GM18858 (cell line): ENCODE data around the gene EPB41L2.
"Not testable (repeated sequence)": the region's sequence is repeated elsewhere in the genome, so short reads cannot be mapped to it uniquely, and the experiment has no call there.

ENCODE experiments used
- ATAC-seq: cut with Tn5 transposase; IDR thresholded peaks from one replicate; pipeline ENCODE4 v1.9.1; 2021; ENCODE audit not compliant: unreplicated experiment

The EPB41L2 gene

DNA sequence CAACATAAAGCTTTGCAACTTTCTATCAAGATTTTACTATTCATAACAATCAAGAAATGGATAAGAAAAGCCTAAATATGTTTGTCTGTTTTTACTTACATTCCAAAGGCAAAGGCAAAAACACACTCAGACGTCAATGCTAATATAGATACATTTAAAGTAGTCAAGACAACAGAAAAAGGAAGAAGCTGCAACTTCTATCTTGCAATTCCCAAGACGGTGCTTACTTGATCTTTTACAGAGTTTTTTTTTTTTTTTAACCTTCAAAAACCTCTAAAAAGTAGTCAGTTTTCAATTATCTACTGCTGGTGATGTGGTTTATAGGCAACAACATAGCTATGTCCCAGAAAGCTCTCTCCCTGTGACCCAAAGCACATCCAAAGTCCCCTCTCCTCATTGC lies 58.1 kb downstream of the EPB41L2 start:
- ATAC-seq, result no peak

DNA sequence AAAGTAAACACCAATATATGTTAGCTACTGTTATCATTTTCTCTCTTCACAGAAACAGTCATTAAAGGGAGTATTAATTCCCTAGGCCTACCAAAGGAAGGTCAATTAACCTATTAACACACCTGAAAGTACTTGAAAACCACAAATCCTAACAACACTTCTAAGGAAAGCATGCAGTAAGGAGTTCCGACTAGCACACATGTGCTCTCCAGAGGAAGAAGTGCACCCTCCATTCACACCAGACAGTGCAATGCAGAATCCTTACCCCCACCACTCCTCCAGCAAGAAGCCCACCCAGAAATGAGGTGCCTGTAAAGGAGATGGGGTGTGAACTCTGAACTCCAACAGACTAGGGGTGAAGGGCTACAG lies 58.7 kb downstream of the EPB41L2 start:
- no peak for ATAC-seq

DNA sequence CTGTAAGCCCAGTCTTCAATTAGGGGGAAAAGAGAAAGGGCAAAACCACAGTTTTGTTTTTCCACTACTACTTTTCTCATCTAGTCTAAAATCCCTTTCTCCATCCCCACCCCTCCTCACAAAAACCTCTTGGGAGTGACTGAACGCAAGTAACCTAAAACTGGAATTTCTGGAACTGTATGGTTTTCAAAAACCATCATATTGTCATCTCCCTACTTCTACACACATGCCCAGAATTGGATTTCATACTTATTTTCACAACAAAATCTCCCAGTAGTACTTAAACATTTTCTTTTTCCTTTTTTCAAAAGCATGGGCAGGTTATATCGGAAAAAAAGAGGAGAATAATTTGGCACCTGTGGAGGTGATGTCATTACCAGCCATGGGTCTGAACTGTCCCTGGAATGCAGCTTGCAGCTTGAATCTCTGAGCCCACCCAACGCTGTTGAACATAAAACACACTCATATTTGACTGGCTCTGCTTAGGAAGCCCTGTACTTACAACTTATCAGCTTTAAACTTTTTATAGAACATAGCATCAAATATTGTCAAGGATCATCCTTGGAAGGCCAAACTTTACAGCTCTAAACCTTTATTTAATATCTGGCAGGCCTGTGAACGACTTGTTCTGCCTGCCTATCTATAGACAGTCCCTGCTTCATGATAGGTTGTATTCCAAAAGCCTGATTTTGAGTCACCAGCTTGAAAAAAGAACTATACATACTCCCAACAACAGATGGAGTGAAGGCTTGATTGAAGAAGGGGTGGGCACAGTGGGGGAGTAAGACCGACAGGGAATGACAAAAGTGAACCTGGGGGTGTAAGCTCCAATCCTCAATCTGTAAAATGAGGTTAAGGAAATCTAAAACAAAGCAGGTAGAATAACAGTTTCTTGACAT lies 59.3 kb downstream of the EPB41L2 start:
- ATAC-seq, result no peak

DNA sequence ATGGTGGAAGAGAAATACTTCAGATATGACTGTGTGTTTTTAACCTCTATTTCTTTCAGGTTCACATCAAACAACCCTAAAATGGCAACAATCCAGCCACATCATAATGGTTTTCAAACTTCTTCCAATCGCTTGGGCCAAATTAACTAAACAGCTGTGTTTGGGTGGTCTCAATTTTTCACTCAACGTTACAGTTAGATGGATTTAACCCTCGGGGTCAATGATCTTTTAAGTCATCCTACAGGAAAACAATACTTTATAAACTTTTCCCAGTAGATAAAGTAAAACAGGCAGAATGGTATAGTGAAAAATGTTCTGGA lies 60.4 kb downstream of the EPB41L2 start:
- no peak for ATAC-seq

DNA sequence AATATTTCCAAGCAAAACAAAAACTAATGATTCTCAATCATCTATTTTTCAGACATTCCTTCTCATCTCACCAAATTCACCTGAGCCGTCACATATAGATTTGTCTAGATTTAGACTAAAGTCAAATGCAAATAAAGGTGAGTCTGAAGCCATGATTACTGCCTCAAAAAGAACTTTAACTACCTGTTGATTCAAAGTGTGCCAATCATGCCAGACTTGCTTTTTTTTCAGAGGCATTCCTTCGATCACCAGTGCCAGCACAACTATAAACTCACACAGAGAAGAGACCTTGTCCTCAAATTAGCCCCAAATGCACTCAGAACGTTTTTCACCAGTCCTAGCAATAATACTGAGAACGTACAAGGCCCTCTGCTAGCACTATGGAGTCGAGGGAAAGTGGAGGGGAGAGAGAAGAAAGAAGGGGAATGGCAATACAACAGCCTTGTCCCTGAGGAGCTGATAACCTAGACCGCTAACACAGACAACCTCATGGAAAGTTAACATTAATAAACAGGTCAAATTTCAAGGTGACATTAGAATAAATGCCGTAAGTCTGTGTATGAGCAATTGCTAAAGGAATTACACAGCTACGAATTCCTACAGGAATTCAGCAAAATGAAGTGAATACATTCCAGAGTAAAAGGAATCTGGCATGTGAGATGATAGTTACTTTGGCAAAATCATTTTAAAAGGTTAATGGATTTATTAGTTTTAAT lies 60.9 kb downstream of the EPB41L2 start:
- no peak for ATAC-seq

DNA sequence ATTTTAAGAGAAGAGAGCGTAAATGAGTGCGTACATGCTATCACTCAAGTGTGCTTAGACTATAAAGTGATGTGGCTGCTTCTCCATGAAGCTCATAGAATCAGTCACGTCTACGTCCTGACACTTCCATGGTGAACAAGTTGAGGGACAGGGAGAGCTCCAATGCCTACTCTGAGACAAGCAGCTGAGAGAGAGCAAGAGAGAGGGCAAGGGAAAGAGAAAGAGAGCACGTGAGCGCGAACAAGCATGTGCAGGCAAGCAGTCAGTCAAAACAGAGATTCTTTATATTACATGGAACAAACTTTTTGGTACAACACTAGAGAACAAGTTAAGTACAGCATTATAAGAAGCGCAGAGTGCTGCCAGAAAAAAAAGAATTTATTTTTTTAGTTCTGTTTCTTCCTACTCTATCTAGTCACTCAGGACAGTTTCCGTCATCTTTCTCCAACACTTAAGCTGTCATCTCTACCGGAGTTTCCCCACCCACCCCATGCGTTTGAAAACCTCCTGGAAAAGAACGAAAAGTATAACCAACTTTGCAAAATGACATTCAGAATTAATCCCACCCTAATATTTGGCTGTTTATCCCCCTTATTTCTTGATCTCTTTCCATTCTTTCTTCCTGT lies 61.8 kb downstream of the EPB41L2 start:
- ATAC-seq, result no peak

DNA sequence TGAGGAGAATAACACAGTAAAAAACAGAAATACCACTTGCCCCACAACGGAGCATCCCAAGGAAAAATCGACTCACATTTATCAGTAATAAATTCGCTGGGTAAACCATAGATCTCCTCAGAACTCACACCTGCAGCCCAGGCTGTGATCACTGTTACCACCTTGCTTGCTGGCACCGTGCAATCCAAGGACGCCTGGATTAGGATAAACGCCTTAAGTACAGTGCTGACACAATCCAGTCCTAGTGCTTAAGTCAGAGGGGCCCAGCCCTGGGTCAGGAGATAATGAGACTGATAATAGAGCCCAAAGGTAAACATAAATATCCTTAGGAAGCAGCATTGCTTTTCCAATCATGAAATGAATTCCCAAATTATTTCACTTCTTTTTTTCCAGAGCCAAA lies 62.5 kb downstream of the EPB41L2 start:
- no peak for ATAC-seq

DNA sequence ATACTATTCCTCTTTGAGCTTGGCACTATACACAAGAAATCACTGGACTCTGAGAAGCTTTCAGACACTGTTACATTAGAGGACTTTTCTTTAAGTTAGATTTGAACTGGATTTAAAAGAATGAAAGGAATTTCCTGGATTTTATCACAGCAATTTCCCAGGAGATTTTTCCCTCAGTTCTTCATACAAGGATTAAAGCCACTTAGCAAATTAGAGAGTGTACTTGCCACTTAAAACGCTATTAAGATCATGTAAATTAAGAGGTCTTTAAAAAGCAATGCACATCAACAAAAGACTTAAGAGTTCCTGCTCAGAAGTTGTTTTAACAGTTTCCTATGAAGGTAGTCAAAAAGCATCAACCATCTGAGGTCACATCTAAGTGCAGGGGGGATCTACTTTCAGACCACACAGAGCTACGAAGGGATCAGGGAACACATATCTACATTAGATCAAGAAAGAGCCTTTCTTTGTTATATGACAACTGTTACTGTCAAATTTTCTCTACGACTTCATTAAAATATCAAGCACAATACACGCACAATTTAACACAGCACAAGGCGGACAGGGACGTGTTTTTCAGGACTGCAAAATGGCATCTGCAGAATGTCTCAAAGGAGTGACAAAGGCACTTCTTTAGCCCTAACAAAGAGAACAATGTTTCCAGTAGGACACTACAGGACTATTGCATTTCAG lies 65.8 kb downstream of the EPB41L2 start:
- ATAC-seq, result no peak

DNA sequence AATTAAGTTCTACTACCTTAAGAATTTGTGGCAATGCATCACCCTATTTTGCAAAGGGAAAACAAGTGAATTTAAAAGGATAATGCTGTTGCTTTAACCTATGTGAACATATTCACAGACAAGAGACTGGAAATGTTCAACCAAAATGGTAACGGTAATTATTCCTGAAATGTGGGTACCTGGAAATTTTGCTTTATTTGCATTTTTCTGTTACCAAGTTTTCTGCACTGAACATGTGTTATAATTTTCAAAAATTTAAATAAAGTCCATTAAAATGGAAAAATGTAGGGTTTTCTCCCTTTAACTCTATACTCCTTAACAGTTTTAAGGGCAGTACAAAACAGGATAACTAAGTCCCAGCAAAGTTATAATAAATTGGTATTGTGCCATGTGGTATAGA lies 66.4 kb downstream of the EPB41L2 start:
- ATAC-seq, result no peak

DNA sequence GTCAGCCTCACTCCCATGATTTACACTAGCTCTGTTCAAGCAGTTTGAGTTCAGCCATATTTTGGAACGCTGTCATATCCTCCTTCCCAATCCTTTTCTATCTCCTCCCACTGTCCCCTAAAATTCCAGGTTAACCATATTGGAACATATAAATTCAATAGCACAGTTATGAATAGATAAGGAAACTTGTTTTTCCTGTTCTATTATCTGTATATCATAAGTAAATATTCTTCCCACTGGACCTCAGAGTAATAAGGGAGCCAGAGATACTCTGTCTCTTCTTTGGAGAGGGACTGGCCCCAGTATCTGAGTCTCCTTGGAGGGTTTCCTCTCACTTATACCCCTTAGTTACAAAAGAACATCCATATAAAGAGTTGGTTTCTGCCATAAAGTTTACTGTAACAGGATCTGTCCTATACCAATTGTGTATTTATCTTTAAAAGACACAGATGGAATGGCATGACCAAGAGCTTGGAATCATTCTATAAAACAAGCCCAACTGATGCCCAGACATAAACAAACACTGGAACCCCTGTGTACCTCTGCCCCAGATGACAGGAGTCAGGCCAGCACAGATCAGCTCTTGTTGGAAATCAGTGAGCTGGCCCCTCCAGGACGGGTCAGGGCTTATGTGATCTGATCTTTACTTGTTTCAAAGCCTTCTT lies 67.1 kb downstream of the EPB41L2 start:
- no peak for ATAC-seq

DNA sequence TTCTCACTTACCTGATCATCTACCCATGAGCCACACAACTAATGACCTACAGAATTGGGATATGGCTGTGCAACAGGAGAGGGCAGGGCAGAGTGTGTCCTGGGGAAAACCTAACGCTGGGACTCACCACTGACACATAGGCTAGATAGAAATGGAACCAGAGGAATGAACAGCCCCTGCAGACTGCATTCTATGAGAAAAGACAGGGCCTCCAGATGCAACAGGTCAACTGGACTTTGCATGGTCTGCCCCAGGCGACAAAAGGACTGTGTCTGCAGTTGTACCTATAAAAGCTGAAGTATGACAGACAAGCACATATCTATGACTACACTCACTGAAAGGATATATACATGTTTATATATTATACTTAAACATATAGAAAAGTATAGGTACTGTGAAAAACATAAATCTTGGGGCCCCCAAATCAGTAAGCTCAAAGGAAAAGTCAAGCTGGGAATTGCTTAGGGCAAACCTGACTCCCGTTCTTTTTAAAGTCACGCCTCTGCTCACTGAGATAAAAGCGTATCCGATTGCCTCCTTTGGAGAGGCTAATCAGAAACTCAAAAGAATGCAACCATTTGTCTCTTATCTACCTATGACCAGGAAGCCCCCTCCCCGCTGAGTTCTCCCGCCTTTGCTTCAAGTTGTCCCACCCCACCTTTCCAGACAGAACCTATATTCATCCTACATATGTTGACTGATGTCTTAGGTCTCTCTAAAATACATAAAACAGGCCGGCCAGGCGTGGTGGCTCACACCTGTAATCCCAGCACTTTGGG lies 68.5 kb downstream of the EPB41L2 start:
- ATAC-seq, result no peak

DNA sequence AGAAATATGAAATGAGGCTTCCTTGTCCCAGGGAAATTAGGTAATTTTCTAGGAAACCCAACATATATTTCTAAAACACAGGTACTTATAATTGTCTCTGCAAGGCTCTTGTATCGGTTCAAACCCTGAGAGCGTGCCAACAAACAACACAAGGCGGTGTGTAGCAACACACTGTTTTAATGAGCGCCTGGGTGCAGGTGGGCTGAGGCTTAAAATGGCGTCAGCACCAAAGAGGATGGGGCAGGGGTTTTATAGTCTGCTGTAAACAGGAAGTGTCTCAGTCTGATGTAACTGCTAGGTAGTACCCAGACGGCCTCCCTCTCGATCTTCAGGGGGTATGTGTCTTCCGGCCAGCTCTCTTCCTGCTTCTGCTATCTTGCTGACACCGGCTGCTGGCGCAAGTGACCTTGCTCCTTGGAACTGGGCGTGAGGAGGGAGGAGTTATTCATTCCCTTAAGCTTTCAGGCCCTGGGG lies 69.7 kb downstream of the EPB41L2 start:
- no peak for ATAC-seq

DNA sequence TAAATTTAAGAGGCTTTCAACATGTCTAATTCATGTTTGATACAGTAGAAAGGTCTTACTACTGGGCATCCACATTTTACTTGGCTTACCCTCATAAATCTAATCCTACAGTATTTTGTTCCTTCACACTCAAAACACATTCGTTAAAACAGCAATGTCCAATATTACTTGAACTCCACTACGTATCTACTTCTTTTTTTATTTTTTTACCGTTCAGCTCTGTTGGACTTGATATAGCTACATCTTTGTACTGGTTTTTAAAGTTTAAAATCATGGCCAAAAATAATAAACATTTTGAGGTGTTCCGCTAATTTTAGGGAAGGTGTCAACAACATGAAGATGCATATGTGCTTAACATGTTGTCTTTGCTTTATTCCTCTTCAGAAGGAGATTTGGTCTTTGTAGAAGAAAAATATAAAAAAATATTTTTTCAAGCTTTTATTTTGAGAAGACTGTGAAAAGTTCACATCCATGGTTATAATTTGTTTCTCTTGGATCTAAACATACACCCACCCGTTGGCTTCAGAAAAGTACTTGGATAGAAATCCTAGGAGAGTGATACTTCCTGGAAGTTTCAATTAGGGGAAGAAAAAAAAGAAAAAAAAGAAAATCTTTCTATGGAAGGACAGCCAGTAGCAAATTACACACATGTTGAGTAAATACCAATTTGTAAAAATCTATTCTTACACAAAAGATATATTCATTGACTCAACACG lies 71.5 kb downstream of the EPB41L2 start:
- ATAC-seq, result no peak

DNA sequence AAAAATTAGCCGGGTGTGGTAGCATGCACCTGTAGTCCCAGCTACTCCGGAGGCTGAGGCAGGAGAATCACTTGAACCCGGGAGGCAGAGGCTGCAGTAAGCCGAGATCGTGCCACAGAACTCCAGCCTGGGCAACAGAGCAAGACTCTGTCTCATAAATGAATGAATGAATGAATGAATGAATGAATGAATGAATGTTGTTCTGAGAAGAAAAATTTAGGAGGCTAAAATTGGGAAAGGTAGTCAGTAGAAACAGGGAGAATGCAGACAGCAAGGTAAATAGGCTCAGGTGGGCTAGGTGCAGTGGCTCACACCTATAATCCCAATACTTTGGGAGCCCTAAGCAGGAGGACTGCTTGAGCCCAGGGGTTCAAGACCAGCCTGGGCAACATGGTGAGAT lies 75.5 kb downstream of the EPB41L2 start:
- ATAC-seq, result not testable (repeated sequence)

DNA sequence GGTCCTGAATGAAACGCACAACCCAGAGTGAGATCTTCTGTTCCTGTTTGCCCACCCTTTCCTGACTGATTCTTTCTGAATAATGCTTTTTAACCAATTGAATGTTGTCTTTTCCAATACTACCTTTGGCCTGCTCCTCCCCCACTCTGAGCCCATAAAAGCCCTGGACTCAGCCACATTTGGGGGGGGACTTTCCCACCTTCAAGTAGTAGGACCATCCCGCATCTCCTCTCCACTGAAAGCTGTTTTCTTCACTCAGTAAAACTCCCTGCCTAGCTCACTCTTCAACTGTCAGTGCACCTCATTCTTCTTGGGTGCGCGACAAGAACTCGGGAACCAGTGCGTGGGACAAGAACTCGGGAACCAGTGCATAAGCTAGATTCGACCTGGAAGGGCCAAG lies 77.9 kb downstream of the EPB41L2 start:
- no peak for ATAC-seq

DNA sequence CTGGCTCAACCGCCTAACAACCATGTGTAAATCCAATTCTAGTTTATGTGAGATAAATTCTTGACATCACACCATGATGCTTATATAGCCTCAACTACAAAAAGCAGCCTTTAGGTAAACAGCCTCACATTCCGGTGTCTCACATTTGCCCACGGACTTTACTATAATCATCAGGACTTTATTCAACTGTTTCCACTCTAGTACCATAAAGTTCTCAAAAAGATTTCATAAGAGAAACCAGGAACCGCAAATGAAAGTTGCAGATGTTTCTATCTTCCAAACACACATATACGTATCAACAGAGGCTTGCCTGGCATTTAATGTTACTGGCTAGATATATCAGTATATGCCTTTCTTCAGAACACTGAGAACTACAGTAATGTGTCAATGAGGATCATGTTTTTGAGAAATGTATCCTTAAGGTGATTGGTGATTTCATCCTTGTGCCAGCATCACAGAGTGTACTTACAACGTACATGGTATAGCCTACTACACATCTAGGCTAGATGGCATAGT lies 80.0 kb downstream of the EPB41L2 start:
- ATAC-seq, result peak; percentile 50

DNA sequence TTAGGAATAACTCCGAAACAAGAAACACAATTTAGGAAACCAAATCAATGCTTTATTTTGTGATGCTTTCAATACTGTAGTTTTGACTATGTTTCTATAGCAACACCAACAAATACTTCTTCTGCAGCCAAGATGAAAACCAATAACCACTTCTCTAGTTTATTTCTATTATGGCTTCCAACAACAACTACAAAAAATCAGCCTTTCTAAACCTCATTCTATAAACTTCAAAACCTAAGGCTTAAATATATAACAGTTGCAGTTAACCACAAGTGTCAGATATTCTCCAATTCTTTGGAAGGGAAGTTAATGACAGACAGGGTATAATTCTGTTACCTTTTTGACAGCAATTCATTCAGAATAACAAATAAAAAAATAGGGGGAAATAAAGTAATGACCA lies 80.9 kb downstream of the EPB41L2 start:
- ATAC-seq, result no peak

DNA sequence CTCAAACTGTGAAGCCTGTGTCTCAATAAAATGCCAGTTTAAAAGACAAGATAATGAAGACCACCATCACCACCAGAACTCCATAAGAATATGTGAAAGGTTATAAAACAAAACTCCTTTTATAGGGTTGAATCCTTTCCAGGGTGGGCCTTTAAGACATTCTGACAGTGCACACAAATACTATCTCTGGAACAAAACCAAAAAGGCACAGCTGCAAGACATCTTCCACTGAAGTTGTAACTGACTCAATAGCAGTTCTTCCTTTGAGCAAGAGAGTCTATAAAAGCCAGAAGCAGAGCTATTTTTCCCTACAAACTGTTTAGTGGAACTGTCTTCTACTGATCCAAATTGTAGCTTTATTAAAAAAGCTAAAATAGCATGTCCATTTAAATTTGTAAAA lies 81.6 kb downstream of the EPB41L2 start:
- no peak for ATAC-seq

DNA sequence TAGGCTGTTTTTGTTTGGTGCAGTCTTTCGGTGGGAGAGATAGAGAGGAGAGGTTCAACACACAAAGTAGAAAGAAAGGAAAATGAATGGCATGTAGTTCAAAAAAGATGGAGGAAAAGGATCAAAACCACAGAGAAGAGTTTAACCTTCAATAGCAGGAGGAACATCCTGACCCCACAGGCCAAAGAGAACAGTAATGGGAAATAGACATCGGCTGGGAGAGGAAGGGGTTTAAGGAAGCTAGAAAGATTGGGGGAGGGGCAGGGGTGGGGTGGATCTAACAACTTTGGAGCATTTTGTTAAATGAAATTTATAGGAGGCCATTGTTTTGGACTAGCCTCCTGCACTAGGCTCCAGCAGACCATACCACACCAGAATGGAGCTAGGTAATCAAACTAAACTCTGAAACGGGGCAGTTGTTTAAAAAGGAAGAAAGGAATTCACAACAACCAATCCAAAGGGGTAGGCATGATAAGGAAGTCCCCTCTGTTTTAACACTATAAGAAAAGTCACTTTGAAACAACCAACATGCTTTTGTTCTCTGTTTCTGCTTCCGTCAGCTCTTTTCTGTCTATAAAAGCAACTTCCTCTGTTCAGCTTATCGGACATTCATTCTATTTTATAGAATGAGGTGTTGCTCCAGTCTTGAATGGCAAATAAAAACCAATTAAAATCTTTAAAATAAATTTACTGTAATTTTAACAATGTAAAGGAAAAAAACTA lies 82.6 kb downstream of the EPB41L2 start:
- ATAC-seq, result no peak
